ENCODE data around the gene CRYZ. TPM values are rescaled to one million over a fixed set of nuclear protein-coding genes. Genes with fewer than 3 reads are reported as not detected.
"Not testable (repeated sequence)": the region's sequence is repeated elsewhere in the genome, so short reads cannot be mapped to it uniquely, and the experiment has no call there.

Gene CRYZ
- polyA plus RNA-seq, 10 donors, result 13.5 to 43.9 (median 30.1) TPM

GRCh38 chr1:74683656-74684055, 49.2 kb downstream of the CRYZ start:
- DNase-seq, result no peak

GRCh38 chr1:74681851-74682250, 51.0 kb downstream of the CRYZ start:
- DNase-seq, result no peak

- no peak for DNase-seq
Observed at GRCh38 chr1:74681449-74681848, 51.4 kb downstream of the CRYZ start.

GRCh38 chr1:74681001-74681400, 51.8 kb downstream of the CRYZ start:
- DNase-seq, result peak in 1 of 3 donors; percentile 28

- DNase-seq, result no peak
Observed at GRCh38 chr1:74679811-74680210, 53.0 kb downstream of the CRYZ start.

GRCh38 chr1:74677926-74678325, 54.9 kb downstream of the CRYZ start:
- no peak for DNase-seq

- no peak for DNase-seq
Observed at GRCh38 chr1:74674278-74675048, 58.4 kb downstream of the CRYZ start.

- peak in 2 of 3 donors; percentile 11 to 45 for DNase-seq
Observed at GRCh38 chr1:74673351-74674111, 59.3 kb downstream of the CRYZ start, which contains the start of gene ERICH3. Gene ERICH3, minus strand, starts transcription at chr1:74673792. Its CDS starts 273 bp downstream, at chr1:74673519.

- not testable (repeated sequence) for DNase-seq
Observed at GRCh38 chr1:74670866-74671265, 62.0 kb downstream of the CRYZ start.

Other genes with a start within 250 kb of the CRYZ start
- not detected for gene LRRC53, start 220.4 kb downstream of the CRYZ start, polyA plus RNA-seq (ENCODE audit: insufficient read length in 10 of 10)
- gene ERICH3, start 59.3 kb downstream of the CRYZ start, polyA plus RNA-seq (ENCODE audit: insufficient read length in 10 of 10), result under 1 TPM; 0.04 to 0.30 (median 0.13) TPM
- gene TYW3, start 102 bp upstream of the CRYZ start, polyA plus RNA-seq (ENCODE audit: insufficient read length in 10 of 10), result 10 to 100 TPM; 17.5 to 23.8 (median 19.0) TPM

All from muscle of back (tissue), 11 donors.